OCI-LY3 (cell line): ENCODE results near the gene VHLL.
"Not testable (repeated sequence)": the region's sequence is repeated elsewhere in the genome, so short reads cannot be mapped to it uniquely, and the experiment has no call there.

Experiments used
- H2AFZ ChIP-seq: fragments of 200-600, 300-600 bp; shearing (Covaris generic); 2 replicates; pipeline ENCODE4 v1.6.0; 2014; ENCODE audit warnings: antibody characterized with exemption, low read depth, low read length
- H3K27ac ChIP-seq: fragments of 200-600, 300-600 bp; sonication (generic); 2 replicates; pipeline ENCODE4 v1.5.1; 2014; ENCODE audit warnings: mild to moderate bottlenecking, low read length, moderate library complexity, mixed read lengths
- H3K27me3 ChIP-seq: fragments of 200-600, 300-600 bp; sonication (generic); 2 replicates; pipeline ENCODE4 v1.6.1; 2014; ENCODE audit warnings: low read depth, low read length, mixed read lengths
- H3K36me3 ChIP-seq: fragments of 200-600, 300-600 bp; sonication (generic); replicated peaks from 2 replicates; pipeline ENCODE3; 2014; ENCODE audit warnings: low read depth, low read length, mixed read lengths
- H3K4me1 ChIP-seq: fragments of 300-600, 200-600 bp; sonication (generic); 2 replicates; pipeline ENCODE4 v1.6.1; 2014; ENCODE audit warnings: low read length, mixed read lengths
- H3K4me2 ChIP-seq: fragments of 200-600, 300-600 bp; sonication (generic); 2 replicates; pipeline ENCODE4 v1.6.1; 2014; ENCODE audit warnings: low read length, mixed read lengths
- H3K4me3 ChIP-seq: fragments of 300-600, 200-600 bp; sonication (generic); 2 replicates; pipeline ENCODE4 v1.5.1; 2014; ENCODE audit warnings: antibody characterized with exemption, mild to moderate bottlenecking, low read length, moderate library complexity
- H3K79me2 ChIP-seq: fragments of 300-600, 200-600 bp; shearing (Covaris generic); 2 replicates; pipeline ENCODE4 v1.6.1; 2014; ENCODE audit warnings: mild to moderate bottlenecking, low read length, mixed read lengths
- H3K9ac ChIP-seq: fragments of 300-600, 200-600 bp; shearing (Covaris generic); 2 replicates; pipeline ENCODE4 v1.6.0; 2014; ENCODE audit warnings: mild to moderate bottlenecking, low read length, moderate library complexity
- H3K9me3 ChIP-seq: fragments of 200-600, 300-600 bp; shearing (Covaris generic); 2 replicates; pipeline ENCODE4 v1.6.1; 2014; ENCODE audit warnings: low read length, mixed read lengths; ENCODE audit not compliant: insufficient read depth
- H4K20me1 ChIP-seq: fragments of 200-600, 300-600 bp; sonication (generic); 2 replicates; pipeline ENCODE4 v1.6.1; 2016; ENCODE audit warnings: low read length, mixed read lengths; ENCODE audit not compliant: insufficient read depth
- CTCF ChIP-seq: fragments of 200-600, 300-600 bp; sonication (generic); IDR thresholded peaks from 2 replicates; pipeline ENCODE4 v1.5.1; 2014; ENCODE audit warnings: antibody characterized with exemption, low read length, low read depth
- EZH2phosphoT487 ChIP-seq: fragments of 200-600 bp; shearing (Covaris generic); IDR thresholded peaks from 2 replicates; pipeline ENCODE4 v1.6.1; 2018; ENCODE audit warnings: antibody characterized with exemption, mixed run types, low read depth

VHLL gene

GRCh38 chr1:156298852-156299357, at the start of gene VHLL:
Gene VHLL, minus strand, starts transcription at chr1:156299307. Its CDS starts 118 bp downstream, at chr1:156299189.
- Histone ChIP-seq H3K27ac (no peak within 1 kb of the TSS), H3K9me3 (no peaks in the 10 kb centered on the region), H3K4me2 (no peak within 1 kb of the TSS), H3K27me3 (no peaks in the 10 kb centered on the region), H3K4me3 (no peak within 1 kb of the TSS), H4K20me1 (no peaks in the 10 kb centered on the region), H3K4me1 (peaks cover 11% of the 10 kb centered on the region), H3K79me2 (no peaks in the 10 kb centered on the region; the same call in 1 of the 2 replicates), H3K9ac (no peak within 1 kb of the TSS), H2AFZ (no peak within 1 kb of the TSS), H3K36me3 (peaks cover 12% of the 10 kb centered on the region)
- no peak for TF ChIP-seq CTCF
- TF ChIP-seq EZH2phosphoT487: no peak

GRCh38 chr1:156347331-156347730, 48.2 kb upstream of the VHLL start:
- Histone ChIP-seq H2AFZ (no peak overlapping the region), H3K9me3 (no peaks in the 10 kb centered on the region), H4K20me1 (no peaks in the 10 kb centered on the region), H3K27ac (no peak overlapping the region), H3K9ac (no peak overlapping the region), H3K36me3 (no peaks in the 10 kb centered on the region), H3K27me3 (peaks cover 18% of the 10 kb centered on the region; the same call in 1 of the 2 replicates), H3K4me1 (no peaks in the 10 kb centered on the region), H3K4me2 (no peak overlapping the region), H3K79me2 (no peaks in the 10 kb centered on the region), H3K4me3 (no peak overlapping the region)
- TF ChIP-seq EZH2phosphoT487 (no peak), CTCF (no peak)

- TF ChIP-seq CTCF: no peak
- no peak for TF ChIP-seq EZH2phosphoT487
- Histone ChIP-seq H3K27ac (no peak overlapping the region), H3K4me2 (no peak overlapping the region), H3K9ac (no peak overlapping the region), H3K4me1 (no peaks in the 10 kb centered on the region), H3K79me2 (no peaks in the 10 kb centered on the region), H3K9me3 (no peaks in the 10 kb centered on the region), H2AFZ (no peak overlapping the region), H4K20me1 (no peaks in the 10 kb centered on the region), H3K4me3 (no peak overlapping the region), H3K27me3 (peaks cover 18% of the 10 kb centered on the region; the same call in 1 of the 2 replicates), H3K36me3 (no peaks in the 10 kb centered on the region)
Observed at GRCh38 chr1:156346636-156347035, 47.5 kb upstream of the VHLL start.

- H3K27ac ChIP-seq, H3K79me2 ChIP-seq, H3K36me3 ChIP-seq, H2AFZ ChIP-seq, H3K4me1 ChIP-seq, H3K9me3 ChIP-seq, H3K4me2 ChIP-seq, H3K4me3 ChIP-seq, H4K20me1 ChIP-seq, H3K9ac ChIP-seq: not testable (repeated sequence)
- H3K27me3 ChIP-seq: peaks cover 18% of the 10 kb centered on the region; the same call in 1 of the 2 replicates
Observed at GRCh38 chr1:156346035-156346434, 46.9 kb upstream of the VHLL start.
